Measurements from ENCODE around the gene KCNE3. TPM values are rescaled to one million over a fixed set of nuclear protein-coding genes. Genes with fewer than 3 reads are reported as not detected.

KCNE3 gene
- total RNA-seq, 6 experiments from 2014 or later = 0.09 TPM; not detected in 5

DNA sequence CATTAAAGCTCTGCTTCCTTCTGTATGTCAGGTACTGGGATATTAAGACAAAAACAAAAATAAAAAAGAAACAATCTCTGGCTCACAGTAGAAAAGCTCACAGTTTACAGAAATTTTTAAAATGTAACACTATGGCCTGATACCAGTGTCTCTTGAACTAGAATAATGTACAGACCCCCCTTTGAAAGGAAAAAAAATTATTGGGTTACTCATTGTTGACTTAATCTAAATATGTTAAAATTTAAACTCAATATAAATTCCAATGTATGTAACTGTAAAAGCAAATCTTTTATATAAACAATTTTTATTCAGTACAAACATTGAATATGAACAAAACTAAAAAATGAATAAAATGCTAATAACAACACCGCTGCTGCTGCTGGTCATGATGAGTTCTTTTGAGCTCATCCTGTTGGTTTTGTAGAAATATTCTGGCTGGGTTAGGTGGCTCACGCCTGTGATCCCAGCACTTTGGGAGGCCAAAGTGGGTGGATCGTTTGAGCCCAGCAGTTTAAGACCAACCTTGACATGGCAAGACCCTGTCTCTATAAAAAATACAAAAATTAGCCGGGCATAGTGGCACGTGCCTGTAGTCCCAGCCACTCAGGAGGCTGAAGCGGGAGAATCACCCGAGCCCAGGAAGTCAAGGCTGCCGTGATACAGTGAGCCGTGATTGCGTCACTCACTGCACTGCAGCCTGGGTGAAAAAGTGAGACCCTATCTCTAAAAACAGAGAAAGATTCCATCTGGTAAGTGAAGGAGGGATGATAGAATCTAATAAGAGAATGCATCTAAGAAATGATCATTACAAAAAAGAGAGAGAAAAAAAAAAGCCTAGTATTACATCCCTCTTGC, 11.8 kb upstream of the KCNE3 start:
- Mint-ChIP-seq H3K4me3 (no peak overlapping the region), H3K4me1 (ENCODE audit: low read depth) (no peaks in the 10 kb centered on the region), H3K9me3 (no peaks in the 10 kb centered on the region), H3K36me3 (ENCODE audit: low read depth) (no peaks in the 10 kb centered on the region), H3K27ac (no peak overlapping the region), H3K27me3 (ENCODE audit: insufficient read depth) (peaks cover 24% of the 10 kb centered on the region)
- no peak for DNase-seq
- TF ChIP-seq, protein P1, sequence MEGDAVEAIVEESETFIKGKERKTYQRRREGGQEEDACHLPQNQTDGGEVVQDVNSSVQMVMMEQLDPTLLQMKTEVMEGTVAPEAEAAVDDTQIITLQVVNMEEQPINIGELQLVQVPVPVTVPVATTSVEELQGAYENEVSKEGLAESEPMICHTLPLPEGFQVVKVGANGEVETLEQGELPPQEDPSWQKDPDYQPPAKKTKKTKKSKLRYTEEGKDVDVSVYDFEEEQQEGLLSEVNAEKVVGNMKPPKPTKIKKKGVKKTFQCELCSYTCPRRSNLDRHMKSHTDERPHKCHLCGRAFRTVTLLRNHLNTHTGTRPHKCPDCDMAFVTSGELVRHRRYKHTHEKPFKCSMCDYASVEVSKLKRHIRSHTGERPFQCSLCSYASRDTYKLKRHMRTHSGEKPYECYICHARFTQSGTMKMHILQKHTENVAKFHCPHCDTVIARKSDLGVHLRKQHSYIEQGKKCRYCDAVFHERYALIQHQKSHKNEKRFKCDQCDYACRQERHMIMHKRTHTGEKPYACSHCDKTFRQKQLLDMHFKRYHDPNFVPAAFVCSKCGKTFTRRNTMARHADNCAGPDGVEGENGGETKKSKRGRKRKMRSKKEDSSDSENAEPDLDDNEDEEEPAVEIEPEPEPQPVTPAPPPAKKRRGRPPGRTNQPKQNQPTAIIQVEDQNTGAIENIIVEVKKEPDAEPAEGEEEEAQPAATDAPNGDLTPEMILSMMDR (IDR thresholded peaks at IDR 0.05) = no peak

DNA sequence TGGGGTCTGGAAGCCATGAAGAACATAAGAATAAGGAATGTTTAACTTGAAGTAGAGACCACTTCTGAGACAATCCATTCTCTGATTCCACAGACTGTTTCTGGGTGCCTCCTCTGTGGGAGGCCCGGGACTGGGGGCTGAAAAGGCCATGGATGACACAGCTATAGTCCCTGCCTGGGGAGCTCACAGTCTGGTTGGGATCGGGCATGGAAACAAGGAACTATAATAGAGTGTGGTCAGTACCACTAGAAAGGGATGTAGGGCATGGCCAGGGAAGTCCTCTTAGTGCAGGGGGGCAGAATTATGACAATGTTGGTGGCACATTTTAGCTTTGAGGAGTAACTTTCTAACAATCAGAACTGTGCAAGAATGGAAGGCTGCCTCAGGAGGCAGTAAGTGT, 9.2 kb upstream of the KCNE3 start:
- H3K27ac Mint-ChIP-seq = no peak overlapping the region
- no peak for DNase-seq
- no peaks in the 10 kb centered on the region for H3K36me3 Mint-ChIP-seq (ENCODE audit: low read depth)
- peaks cover 4% of the 10 kb centered on the region; the same call in 1 of the 2 replicates for H3K4me1 Mint-ChIP-seq (ENCODE audit: low read depth)
- peaks cover 37% of the 10 kb centered on the region for H3K27me3 Mint-ChIP-seq (ENCODE audit: insufficient read depth)
- H3K4me3 Mint-ChIP-seq = no peak overlapping the region
- H3K9me3 Mint-ChIP-seq = no peaks in the 10 kb centered on the region
- TF ChIP-seq, protein P1 (IDR thresholded peaks at IDR 0.05) = no peak

DNA sequence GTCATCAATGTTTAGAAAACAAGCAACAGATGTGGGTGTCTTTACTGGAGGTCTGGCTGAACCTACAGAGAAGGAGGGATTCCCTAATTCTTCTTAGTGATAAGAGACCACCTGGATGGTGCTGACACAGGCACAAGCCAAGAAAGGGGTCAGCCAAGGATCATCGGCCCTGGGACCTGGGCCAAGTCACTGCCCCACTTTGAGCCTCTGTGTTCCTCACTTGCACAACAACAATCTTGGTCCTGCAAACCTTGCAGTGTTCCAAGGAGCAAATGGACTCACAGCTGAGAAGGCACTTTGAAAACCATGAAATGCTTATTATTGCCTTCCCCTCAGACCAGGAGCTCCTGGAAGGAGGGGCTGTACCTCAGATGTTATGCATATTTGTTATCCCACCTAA, 7.0 kb upstream of the KCNE3 start:
- Mint-ChIP-seq H3K27ac (no peak overlapping the region), H3K27me3 (ENCODE audit: insufficient read depth) (peaks cover 43% of the 10 kb centered on the region), H3K9me3 (no peaks in the 10 kb centered on the region), H3K36me3 (ENCODE audit: low read depth) (no peaks in the 10 kb centered on the region), H3K4me1 (ENCODE audit: low read depth) (peaks cover 4% of the 10 kb centered on the region; the same call in 1 of the 2 replicates), H3K4me3 (no peak overlapping the region)
- TF ChIP-seq, protein P1 (IDR thresholded peaks at IDR 0.05) = no peak
- DNase-seq = no peak

DNA sequence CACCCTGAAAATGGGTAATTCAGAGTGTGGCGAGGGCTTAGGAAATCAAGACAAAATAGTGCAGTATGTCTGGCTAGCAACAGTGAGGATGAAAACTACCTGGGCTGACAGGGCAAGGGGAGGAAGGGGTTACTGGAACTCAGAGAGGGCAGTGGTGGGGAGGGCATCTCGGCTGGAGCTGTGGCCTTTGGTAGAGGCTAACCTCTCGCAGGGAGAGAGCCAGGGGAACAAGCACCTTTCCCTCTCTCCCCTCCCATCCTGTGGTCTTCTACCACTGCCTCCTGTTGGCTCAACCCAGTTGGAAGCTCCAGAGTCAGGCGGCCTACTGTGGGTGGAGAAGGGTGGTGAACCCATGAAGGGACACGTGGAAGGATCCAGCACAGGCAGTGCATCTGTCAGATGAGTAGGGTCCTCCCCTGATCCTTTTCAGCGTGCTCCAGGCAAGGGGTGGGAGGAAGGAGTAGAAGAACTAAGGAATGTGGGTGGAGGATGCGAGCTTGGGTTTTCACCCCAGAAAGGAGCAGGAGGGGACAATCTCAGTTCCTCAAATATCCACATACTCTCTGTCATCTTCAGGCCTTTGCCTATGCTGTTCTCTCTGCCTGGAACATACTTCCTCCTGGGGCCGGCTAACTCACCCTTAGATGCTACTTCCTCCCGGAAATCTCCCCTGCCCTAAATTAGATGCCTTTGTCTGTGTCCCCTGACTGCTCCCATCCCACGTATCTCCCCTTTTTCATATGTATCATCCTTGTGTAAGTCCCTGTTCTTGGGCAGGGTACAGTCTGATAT, 6.2 kb upstream of the KCNE3 start:
- H3K27ac Mint-ChIP-seq = no peak overlapping the region
- H3K4me3 Mint-ChIP-seq = no peak overlapping the region
- TF ChIP-seq, protein P1 (IDR thresholded peaks at IDR 0.05) = no peak
- peaks cover 4% of the 10 kb centered on the region; the same call in 1 of the 2 replicates for H3K4me1 Mint-ChIP-seq (ENCODE audit: low read depth)
- no peak for DNase-seq
- H3K27me3 Mint-ChIP-seq (ENCODE audit: insufficient read depth) = peaks cover 43% of the 10 kb centered on the region
- H3K36me3 Mint-ChIP-seq (ENCODE audit: low read depth) = no peaks in the 10 kb centered on the region
- no peaks in the 10 kb centered on the region for H3K9me3 Mint-ChIP-seq

DNA sequence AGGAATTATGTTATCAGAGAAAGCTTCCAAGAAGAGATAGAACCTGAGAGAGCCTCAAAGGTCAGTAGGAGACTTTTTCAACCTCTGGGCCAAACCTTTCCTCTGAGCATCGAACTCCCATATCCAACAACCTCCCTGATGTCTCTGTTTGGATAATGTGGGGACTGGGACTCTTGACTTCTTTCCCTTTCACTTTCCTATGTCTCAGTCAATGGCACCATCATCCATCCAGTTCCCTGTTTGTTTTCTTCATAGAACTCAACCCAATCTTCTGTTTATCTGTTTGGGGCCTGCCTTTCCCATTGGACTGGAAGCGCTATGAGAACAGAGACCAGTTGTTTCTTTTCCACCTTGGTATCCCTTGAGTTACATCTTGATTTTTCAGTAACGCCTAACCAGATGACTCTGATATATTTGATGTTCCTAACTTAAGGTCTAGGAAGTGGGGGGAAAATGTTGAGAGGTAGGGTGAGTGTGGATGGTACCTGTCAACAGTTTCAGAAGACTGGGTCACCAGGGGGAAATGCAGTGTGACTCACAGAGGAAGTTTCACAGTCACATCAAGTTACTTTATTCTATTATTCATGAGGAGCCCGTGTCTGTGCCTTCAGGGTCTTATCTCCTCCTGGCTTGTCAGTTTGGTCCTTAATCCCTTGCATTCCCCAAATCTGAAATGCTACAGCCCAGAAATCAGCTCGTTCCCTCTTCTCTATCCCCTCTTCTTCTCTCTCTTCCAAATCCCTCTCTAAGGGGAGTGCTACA, 4.5 kb upstream of the KCNE3 start:
- Mint-ChIP-seq H3K4me1 (ENCODE audit: low read depth) (peaks cover 4% of the 10 kb centered on the region; the same call in 1 of the 2 replicates), H3K9me3 (no peaks in the 10 kb centered on the region), H3K36me3 (ENCODE audit: low read depth) (no peaks in the 10 kb centered on the region), H3K27ac (no peak overlapping the region), H3K4me3 (no peak overlapping the region), H3K27me3 (ENCODE audit: insufficient read depth) (peaks cover 53% of the 10 kb centered on the region)
- DNase-seq = no peak
- TF ChIP-seq, protein P1 (IDR thresholded peaks at IDR 0.05) = no peak
